HG03045 (cell line): ENCODE results near the gene TMEFF2.

Experiments
- ATAC-seq: cut with Tn5 transposase; IDR thresholded peaks from one replicate; pipeline ENCODE4 v1.9.1; 2021; ENCODE audit warnings: mild to moderate bottlenecking, moderate library complexity; ENCODE audit not compliant: unreplicated experiment

Gene TMEFF2

GRCh38 chr2:191979221-191979730 lies 215.5 kb downstream of the TMEFF2 start:
- ATAC-seq, result no peak

DNA sequence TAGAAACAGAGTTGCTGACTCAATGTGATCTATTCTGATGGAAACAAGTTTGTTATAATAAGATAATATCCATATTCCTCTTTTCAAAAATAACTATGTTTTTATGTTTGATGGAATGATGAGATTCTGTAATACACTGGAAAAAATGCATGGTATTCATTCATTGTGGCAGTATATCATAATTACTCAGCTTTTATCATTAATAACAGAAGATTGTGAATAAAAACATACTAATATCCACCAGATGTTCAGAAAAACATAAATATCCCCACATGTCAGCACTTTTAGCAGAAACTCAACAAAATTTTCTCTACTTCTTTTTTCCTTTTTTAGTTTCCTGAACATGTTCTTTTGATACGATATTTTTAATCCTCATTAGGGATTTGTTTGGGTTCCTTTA lies 217.0 kb downstream of the TMEFF2 start:
- ATAC-seq, result no peak

DNA sequence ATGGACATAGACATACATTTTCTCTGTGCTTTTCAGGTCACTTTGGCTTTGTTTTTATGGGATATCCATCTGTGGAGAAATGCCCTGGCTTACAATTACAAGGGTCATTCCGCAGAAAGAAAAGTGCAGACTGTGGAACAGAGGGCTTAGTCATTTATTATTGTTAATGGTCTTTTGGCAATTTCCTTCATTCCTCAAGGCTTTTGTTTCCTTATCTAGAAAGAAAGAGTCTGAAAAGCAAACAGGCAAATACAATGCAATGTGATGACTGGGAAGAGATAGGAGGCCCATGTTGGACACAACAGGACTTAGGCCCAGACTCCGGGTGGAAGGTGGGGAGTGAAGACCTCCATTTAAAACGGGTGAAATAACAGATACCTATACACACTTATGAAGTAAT lies 218.3 kb downstream of the TMEFF2 start:
- ATAC-seq, result no peak

- no peak for ATAC-seq
These were observed 220.1 kb downstream of the TMEFF2 start for GRCh38 chr2:191974676-191975075.

DNA sequence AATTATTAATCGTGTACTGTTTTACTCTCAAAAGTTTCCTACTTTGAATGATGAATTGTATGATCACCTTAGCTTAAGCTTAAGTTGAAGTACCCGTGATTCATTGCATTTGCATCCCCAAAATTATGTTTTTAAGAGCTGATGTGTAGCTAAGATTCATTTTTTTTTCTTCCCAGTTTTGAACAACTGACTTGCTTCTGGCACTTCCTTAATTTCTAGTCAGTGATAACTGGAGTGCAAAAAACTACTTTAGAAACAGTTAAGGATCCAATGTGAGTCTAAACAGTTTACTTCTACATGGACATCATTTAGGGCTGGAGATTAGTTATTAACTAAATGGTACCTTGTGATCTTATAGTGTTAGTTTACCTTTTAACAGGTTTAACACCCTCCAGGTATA lies 223.9 kb downstream of the TMEFF2 start:
- ATAC-seq, result no peak

GRCh38 chr2:191968120-191968519 lies 226.6 kb downstream of the TMEFF2 start:
- no peak for ATAC-seq

- ATAC-seq, result no peak
These were observed 229.0 kb downstream of the TMEFF2 start for GRCh38 chr2:191965733-191966132.

- no peak for ATAC-seq
These were observed 233.2 kb downstream of the TMEFF2 start for GRCh38 chr2:191961556-191961955.

GRCh38 chr2:191959209-191959608 lies 235.5 kb downstream of the TMEFF2 start:
- no peak for ATAC-seq

DNA sequence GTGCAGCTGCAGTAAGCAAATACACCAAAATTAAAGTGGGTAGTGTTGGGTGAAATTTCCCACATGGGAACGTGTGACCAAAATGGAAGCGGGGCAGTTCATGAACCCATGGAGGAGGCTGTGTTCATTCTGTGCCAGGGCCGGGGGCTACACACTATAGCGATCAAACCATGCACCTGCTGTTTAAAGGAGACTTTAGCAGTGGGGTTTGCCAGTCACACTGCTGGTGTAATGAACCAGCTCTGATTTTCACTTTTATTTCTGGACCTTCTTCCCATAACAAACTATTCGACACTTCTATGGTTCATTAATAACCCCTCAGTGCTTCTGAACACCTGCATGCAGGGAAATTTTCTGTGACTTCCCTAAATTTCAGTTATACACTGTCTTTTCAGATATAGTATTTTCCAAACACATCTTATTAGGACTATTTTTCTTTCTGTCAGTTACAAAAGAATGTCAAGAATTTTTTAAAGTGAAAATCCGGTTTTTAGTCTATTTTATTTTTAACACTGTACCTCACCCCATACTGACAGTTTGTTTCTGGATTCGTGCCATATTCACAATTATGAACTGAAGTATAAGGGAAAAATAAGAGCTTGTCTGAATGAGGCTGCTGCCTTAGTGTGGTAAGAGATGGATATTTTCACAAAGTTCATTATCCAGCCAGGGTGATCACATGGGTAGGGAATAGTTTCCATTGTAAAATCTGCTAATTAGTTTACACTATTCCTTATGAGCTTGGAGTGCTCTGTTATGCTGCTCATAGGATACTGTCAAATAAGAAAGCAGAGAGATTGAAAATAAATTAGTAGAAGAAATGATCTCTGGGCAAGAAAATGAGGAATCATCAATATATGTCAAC lies 236.5 kb downstream of the TMEFF2 start:
- no peak for ATAC-seq

DNA sequence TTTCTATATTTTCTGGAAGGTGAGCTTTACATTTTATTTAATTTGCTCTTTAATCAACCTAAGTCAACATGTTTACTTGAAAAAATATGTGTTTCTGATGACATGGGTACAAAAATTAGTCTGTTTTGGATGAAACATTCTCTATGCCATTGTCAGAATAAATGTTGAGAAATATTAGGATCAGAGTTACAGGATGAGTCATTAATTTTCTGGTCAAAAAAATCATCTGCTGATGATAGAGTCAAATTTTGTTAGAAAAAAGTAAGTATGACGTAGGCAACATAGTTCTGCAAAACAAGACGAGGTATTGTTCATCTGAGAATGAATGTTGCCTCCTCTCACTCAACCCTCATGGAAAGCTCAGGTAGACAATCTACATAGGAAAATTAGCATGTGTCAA lies 240.3 kb downstream of the TMEFF2 start:
- ATAC-seq, result no peak

DNA sequence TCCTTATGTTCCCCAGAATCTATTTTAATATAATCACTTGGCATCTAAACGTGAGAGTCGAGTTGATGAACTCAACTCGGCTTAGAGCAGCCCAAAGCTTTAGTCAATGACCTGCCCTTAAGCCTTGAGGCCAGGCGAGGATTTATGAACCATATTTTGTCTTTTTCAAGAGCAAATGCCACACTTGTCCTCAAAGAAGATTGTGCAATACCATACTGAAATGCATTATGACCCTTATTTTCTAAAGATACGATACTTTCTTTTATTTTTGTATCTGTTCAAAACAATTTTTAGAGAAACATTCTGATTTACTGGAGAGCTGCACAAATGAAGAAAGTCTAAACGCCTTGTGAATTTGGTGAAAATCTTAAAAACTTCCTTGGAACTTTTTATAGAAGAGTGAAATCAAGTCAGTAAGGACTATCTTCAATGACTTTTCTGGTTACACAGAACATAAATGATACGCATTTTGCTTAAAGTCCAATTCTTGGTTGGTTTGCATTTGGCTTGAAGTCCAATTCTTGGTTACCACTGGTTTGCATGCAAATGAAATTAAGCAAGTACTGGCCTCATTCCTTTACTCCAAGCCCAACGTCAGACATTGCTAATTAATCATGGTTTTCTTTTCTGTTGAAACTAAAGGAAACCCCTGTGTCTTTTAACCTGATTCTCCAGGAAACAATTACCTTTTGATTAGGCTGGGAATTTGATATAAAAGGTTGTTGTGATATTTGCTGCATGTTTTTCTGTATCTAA lies 242.0 kb downstream of the TMEFF2 start:
- ATAC-seq, result no peak

- no peak for ATAC-seq
These were observed 242.9 kb downstream of the TMEFF2 start for GRCh38 chr2:191951832-191952231.

DNA sequence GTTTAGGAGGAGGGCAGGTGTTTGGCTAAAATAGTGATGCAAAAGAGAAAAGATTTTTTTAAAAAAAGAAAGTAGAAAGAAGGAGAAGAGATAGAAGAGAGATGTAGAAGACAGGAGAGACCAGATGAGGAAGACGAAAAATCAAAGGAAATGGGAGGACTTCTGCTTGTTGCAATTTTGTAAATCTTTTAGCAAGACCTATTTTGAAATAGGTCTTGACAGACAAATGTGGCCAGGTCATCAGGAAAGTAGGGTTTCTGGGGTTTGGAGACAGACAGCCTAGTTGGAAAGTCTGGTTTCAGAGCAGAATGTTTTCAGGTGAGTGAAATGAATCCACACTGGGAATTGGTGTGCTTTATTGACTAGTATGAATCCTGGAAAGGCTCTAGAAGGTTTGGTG lies 243.4 kb downstream of the TMEFF2 start:
- no peak for ATAC-seq

DNA sequence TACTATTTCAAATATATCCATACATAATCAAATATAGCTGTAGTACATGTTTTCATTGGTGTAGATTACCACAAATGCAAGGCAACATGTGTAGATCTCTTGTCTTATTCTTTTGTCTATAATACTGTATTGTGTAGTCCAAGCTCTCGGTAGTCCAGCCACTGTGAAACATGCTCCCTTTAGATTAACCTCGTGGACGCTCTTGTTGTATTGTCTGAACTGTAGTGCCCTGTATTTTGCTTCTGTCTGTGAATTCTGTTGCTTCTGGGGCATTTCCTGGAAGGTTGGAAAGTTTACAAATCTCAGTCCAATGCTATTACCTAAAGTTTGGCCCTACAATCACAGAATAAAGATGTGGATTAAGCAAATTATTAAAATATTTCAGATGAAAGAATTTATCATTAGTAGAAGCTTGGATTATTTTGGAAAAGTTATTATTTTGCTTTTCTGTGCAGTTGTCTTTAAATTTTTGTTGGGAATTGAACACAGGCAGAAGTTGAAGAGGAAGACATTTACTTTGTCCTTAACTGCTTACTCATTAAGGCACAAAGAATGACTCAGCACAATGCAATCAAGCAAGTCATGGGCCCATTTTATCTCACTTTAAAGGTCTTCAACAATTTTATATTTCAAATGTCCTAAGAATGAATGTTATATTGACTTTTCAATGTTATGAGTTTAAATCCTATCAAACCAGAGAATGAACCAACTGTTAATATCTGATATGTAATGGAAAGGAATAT lies 244.4 kb downstream of the TMEFF2 start:
- ATAC-seq, result no peak

GRCh38 chr2:191947235-191947634 lies 247.5 kb downstream of the TMEFF2 start:
- no peak for ATAC-seq

GRCh38 chr2:191946471-191947182 lies 248.1 kb downstream of the TMEFF2 start:
- no peak for ATAC-seq

DNA sequence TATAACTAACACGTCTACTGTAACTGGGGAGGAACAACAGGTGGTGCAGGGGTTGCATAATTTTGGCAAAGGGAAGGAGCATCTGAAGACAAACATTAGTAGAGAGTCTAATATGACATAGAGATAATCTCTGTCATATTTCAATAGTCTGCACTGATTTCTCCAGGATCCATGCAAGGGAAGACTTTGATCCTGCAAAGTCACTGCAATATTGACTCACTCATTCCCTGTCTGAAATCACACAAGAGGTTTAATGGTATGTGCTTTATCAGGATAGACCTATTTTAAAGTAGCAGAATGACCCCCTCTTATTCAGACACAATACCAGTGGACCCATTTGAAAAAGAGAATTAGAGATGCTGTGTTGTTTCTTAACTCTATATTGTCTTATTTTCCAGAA lies 249.1 kb downstream of the TMEFF2 start:
- no peak for ATAC-seq

DNA sequence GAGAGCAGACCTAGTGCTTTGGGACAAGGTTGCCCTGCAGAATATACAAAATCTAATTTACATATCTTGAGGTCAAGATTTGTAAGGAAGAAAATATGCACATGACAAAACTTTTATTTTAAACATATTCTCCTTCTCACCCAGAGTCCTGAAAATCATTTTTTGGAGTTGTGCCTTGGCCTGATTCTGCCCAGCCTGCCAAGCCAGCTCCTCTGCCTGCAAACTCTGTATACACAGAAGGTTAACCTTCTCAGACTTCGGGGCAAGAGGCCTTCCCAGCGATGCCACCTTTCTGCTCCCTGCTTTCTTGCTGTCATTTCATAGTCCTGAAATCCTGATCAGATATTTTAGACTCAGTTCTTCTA lies 252.0 kb downstream of the TMEFF2 start:
- ATAC-seq, result no peak

GRCh38 chr2:191942090-191942738 lies 252.5 kb downstream of the TMEFF2 start:
- no peak for ATAC-seq
